Caco-2 (cell line): ENCODE results near the gene FHIP1B. TPM values are rescaled to one million over a fixed set of nuclear protein-coding genes. Genes with fewer than 3 reads are reported as not detected.

Experiments used
- BruUV-seq: library from RNA; stranded (reverse); fragments of 400-500 nt; replicated peaks from 2 replicates; lab custom pipeline; 2021; lab: Mats Ljungman, UMichigan
- CTCF ChIA-PET: fragments of 300-600 bp; sonication (Branson Sonifier 250); formaldehyde crosslinking; loops from one replicate; lab custom pipeline; 2022; ENCODE audit warnings: antibody characterized with exemption; lab: Charles Lee
- POLR2A ChIA-PET: fragments of 300-600 bp; sonication (Branson Sonifier 250); formaldehyde crosslinking; loops from one replicate; lab custom pipeline; 2022; ENCODE audit warnings: antibody characterized with exemption; lab: Charles Lee
- DNase-seq, 2 experiments: peaks; one replicate each; pipeline versions ENCODE4 v3.0.0 to v3.0.0-alpha.2; 2020 to 2022
- H3K27me3 ChIP-seq: replicated peaks from 2 replicates; pipeline ENCODE4 v1.6.0; 2011; ENCODE audit warnings: low read length; ENCODE audit not compliant: control insufficient read depth, insufficient read depth
- H3K36me3 ChIP-seq: 2 replicates; pipeline ENCODE4 v1.5.1; 2011; ENCODE audit warnings: low read length; ENCODE audit not compliant: control insufficient read depth, insufficient read depth
- H3K4me1 ChIP-seq: fragments of 250-450 bp; sonication (Bioruptor Pico); 2 replicates; pipeline ENCODE4 v1.5.1; 2020; ENCODE audit warnings: mild to moderate bottlenecking
- H3K4me3 ChIP-seq: 2 replicates; pipeline ENCODE4 v1.5.1; 2011; ENCODE audit warnings: low read depth, mild to moderate bottlenecking, control low read depth, low read length
- H3K9me3 ChIP-seq: fragments of 250-450 bp; sonication (Bioruptor Pico); 2 replicates; pipeline ENCODE4 v1.5.1; 2020; ENCODE audit warnings: mild to moderate bottlenecking, moderate library complexity
- H3K27ac Mint-ChIP-seq: one replicate; pipeline ENCODE4 v1.8.0; 2022; ENCODE audit warnings: mixed read lengths; ENCODE audit not compliant: unreplicated experiment
- H3K27me3 Mint-ChIP-seq: one replicate; pipeline ENCODE4 v1.8.0; 2022; ENCODE audit warnings: mixed read lengths; ENCODE audit not compliant: insufficient read depth, unreplicated experiment
- H3K36me3 Mint-ChIP-seq: one replicate; pipeline ENCODE4 v1.8.0; 2022; ENCODE audit warnings: mild to moderate bottlenecking, mixed read lengths; ENCODE audit not compliant: insufficient read depth, unreplicated experiment
- H3K4me1 Mint-ChIP-seq: one replicate; pipeline ENCODE4 v1.8.0; 2022; ENCODE audit warnings: low read depth, mixed read lengths; ENCODE audit not compliant: unreplicated experiment
- H3K4me3 Mint-ChIP-seq: one replicate; pipeline ENCODE4 v1.8.0; 2022; ENCODE audit warnings: mild to moderate bottlenecking, moderate library complexity, mixed read lengths; ENCODE audit not compliant: unreplicated experiment
- H3K9me3 Mint-ChIP-seq: one replicate; pipeline ENCODE4 v1.8.0; 2022; ENCODE audit warnings: mixed read lengths; ENCODE audit not compliant: unreplicated experiment
- CTCF ChIP-seq, 2 experiments: fragments of 200-600 bp in 1 of 2; IDR thresholded peaks; 1 replicate in 1 of 2; 2 replicates in 1 of 2; pipeline versions ENCODE4 v1.5.1 to v1.8.0; 2011 to 2022; ENCODE audit warnings: antibody characterized with exemption in 1 of 2, control low read depth in 1 of 2, inconsistent platforms in 1 of 2, low read depth in 1 of 2, low read length in 1 of 2, mild to moderate bottlenecking in 1 of 2, moderate library complexity in 1 of 2; ENCODE audit not compliant: insufficient read depth in 1 of 2, severe bottlenecking in 1 of 2, unreplicated experiment in 1 of 2
- intact Hi-C: fragments of 100-400 bp; cut with micrococcal nuclease; formaldehyde crosslinking; loops from one replicate; pipeline ENCODE4 v1.10.0; 2022; ENCODE audit not compliant: unreplicated experiment
- total RNA-seq: library from RNA; stranded (reverse); gene quantifications from 2 replicates; pipeline ENCODE4 v1.2.3, GENCODE V29; 2022

Gene FHIP1B
- total RNA-seq, 1 experiment from 2014 or later = 26.8 TPM

- H3K9me3 Mint-ChIP-seq = no peaks in the 10 kb centered on the region
- ChIA-PET POLR2A (no interaction called here), CTCF (no interaction called here)
- TF ChIP-seq CTCF (IDR thresholded peaks at IDR 0.05; ENCODE audit: insufficient read depth in 1 of 2, low read depth in 1 of 2, low read length in 1 of 2, severe bottlenecking in 1 of 2, unreplicated experiment in 1 of 2) = no peak
- no peaks in the 10 kb centered on the region for H3K36me3 Mint-ChIP-seq
- peaks cover 5% of the 10 kb centered on the region for H3K27me3 Mint-ChIP-seq
- no peaks in the 10 kb centered on the region for H3K27me3 ChIP-seq
- BruUV-seq = no TSS peak
- H3K4me1 Mint-ChIP-seq = no peaks in the 10 kb centered on the region
- H3K4me1 ChIP-seq = no peaks in the 10 kb centered on the region
- H3K27ac Mint-ChIP-seq = no peak overlapping the region
- no peaks in the 10 kb centered on the region for H3K36me3 ChIP-seq
- DNase-seq = no peak
- intact Hi-C loops = no loop called here
- no peak overlapping the region for H3K4me3 Mint-ChIP-seq
- no peak overlapping the region for H3K4me3 ChIP-seq
- H3K9me3 ChIP-seq = no peaks in the 10 kb centered on the region
Measured at GRCh38 chr11:6196396-6196795, 38.0 kb downstream of the FHIP1B start.

- POLR2A ChIA-PET = no interaction called here
- intact Hi-C loops = no loop called here
Measured at GRCh38 chr11:6194065-6194581, 40.3 kb downstream of the FHIP1B start.

GRCh38 chr11:6191742-6192141 is 42.7 kb downstream of the FHIP1B start:
- Histone ChIP-seq H3K27me3 (no peaks in the 10 kb centered on the region), H3K36me3 (no peaks in the 10 kb centered on the region), H3K9me3 (no peaks in the 10 kb centered on the region), H3K4me1 (no peaks in the 10 kb centered on the region), H3K4me3 (no peak overlapping the region)
- Mint-ChIP-seq H3K9me3 (no peaks in the 10 kb centered on the region), H3K4me1 (no peaks in the 10 kb centered on the region), H3K27me3 (peaks cover 5% of the 10 kb centered on the region), H3K36me3 (no peaks in the 10 kb centered on the region), H3K4me3 (no peak overlapping the region), H3K27ac (no peak overlapping the region)
- POLR2A ChIA-PET = no interaction called here
- no peak for DNase-seq
- intact Hi-C loops = no loop called here
- no TSS peak for BruUV-seq
- CTCF ChIA-PET = no interaction called here
- TF ChIP-seq CTCF (IDR thresholded peaks at IDR 0.05; ENCODE audit: insufficient read depth in 1 of 2, low read depth in 1 of 2, low read length in 1 of 2, severe bottlenecking in 1 of 2, unreplicated experiment in 1 of 2) = no peak

More at GRCh38 chr11:6194065-6194581, 40.3 kb downstream of the FHIP1B start:
- CTCF ChIA-PET = no interaction called here
- Mint-ChIP-seq H3K4me1 (no peaks in the 10 kb centered on the region), H3K36me3 (no peaks in the 10 kb centered on the region), H3K27me3 (peaks cover 5% of the 10 kb centered on the region), H3K4me3 (no peak overlapping the region), H3K9me3 (no peaks in the 10 kb centered on the region), H3K27ac (no peak overlapping the region)
- Histone ChIP-seq H3K36me3 (no peaks in the 10 kb centered on the region), H3K9me3 (no peaks in the 10 kb centered on the region), H3K4me1 (no peaks in the 10 kb centered on the region), H3K27me3 (no peaks in the 10 kb centered on the region), H3K4me3 (no peak overlapping the region)
- BruUV-seq = no TSS peak
- TF ChIP-seq CTCF (IDR thresholded peaks at IDR 0.05; ENCODE audit: insufficient read depth in 1 of 2, low read depth in 1 of 2, low read length in 1 of 2, severe bottlenecking in 1 of 2, unreplicated experiment in 1 of 2) = no peak
- no peak for DNase-seq
